Ishikawa (cell line): ENCODE results near the gene ACSM5.

ENCODE experiments used
- CEBPB ChIP-seq: IDR thresholded peaks from 2 replicates; pipeline ENCODE4 v1.6.1; 2012
- CREB1 ChIP-seq: IDR thresholded peaks from 2 replicates; pipeline ENCODE4 v1.6.1; 2012; ENCODE audit warnings: low read depth
- EP300 ChIP-seq: IDR thresholded peaks from 2 replicates; pipeline ENCODE4 v1.6.1; 2012; ENCODE audit warnings: borderline replicate concordance
- FOXM1 ChIP-seq: IDR thresholded peaks from 2 replicates; pipeline ENCODE4 v1.6.1; 2012; ENCODE audit warnings: low read depth, borderline replicate concordance
- MAX ChIP-seq: IDR thresholded peaks from 2 replicates; pipeline ENCODE4 v1.6.1; 2012
- RAD21 ChIP-seq: IDR thresholded peaks from 2 replicates; pipeline ENCODE4 v1.6.1; 2012; ENCODE audit warnings: low read depth
- REST ChIP-seq: IDR thresholded peaks from 2 replicates; pipeline ENCODE4 v1.6.1; 2012; ENCODE audit warnings: low read depth, mild to moderate bottlenecking
- TAF1 ChIP-seq: IDR thresholded peaks from 2 replicates; pipeline ENCODE4 v1.6.1; 2012; ENCODE audit warnings: low read depth, mild to moderate bottlenecking
- TCF12 ChIP-seq: IDR thresholded peaks from 2 replicates; pipeline ENCODE4 v1.6.1; 2012; ENCODE audit warnings: low read depth
- USF1 ChIP-seq: IDR thresholded peaks from 2 replicates; pipeline ENCODE4 v1.6.1; 2012
- YY1 ChIP-seq: IDR thresholded peaks from 2 replicates; pipeline ENCODE4 v1.6.1; 2012; ENCODE audit warnings: low read depth

GRCh38 chr16:20359997-20360396 is 49.3 kb upstream of the ACSM5 start:
- no peak for TF ChIP-seq REST
- no peak for TF ChIP-seq TCF12
- TF ChIP-seq MAX = no peak
- no peak for TF ChIP-seq CREB1
- TF ChIP-seq RAD21 = no peak
- no peak for TF ChIP-seq CEBPB
- TF ChIP-seq YY1 = no peak
- TF ChIP-seq TAF1 = no peak
- no peak for TF ChIP-seq EP300
- no peak for TF ChIP-seq USF1
- TF ChIP-seq FOXM1 = no peak
